SH-SY5Y (cell line): ENCODE measurements around the gene MTTP.

Source experiments
- GATA2 ChIP-seq: IDR thresholded peaks from 2 replicates; pipeline ENCODE4 v1.6.1; 2011; ENCODE audit warnings: mild to moderate bottlenecking, low read depth, low read length
- GATA3 ChIP-seq: IDR thresholded peaks from 2 replicates; pipeline ENCODE4 v1.6.1; 2011; ENCODE audit warnings: low read depth, mild to moderate bottlenecking, low read length, moderate library complexity

- no peak for TF ChIP-seq GATA2
- no peak for TF ChIP-seq GATA3
These were observed 34.2 kb upstream of the MTTP start for GRCh38 chr4:99540277-99540939.
